ENCODE measurements around the gene OR52D1.

OR52D1 gene

GRCh38 chr11:5488385-5488784 is at the start of gene OR52D1:
Gene OR52D1 (plus strand): TSS chr11:5488685. CDS start chr11:5488707, 22 bp downstream.
- no peak for DNase-seq

- no peak for DNase-seq
These were observed 47.1 kb upstream of the OR52D1 start, which contains the start of gene OR51I1 for GRCh38 chr11:5441414-5441813. Gene OR51I1 (minus strand): TSS chr11:5441514. CDS start chr11:5441514, 0 bp downstream.

- DNase-seq: no peak
These were observed 44.6 kb upstream of the OR52D1 start for GRCh38 chr11:5443835-5444393.

GRCh38 chr11:5449023-5449422 is 39.5 kb upstream of the OR52D1 start, which contains the start of gene OR51I2:
Gene OR51I2 (plus strand): TSS chr11:5449323. CDS start chr11:5453489, 4,166 bp downstream.
- DNase-seq: no peak

- no peak for DNase-seq
These were observed 39.1 kb upstream of the OR52D1 start for GRCh38 chr11:5449432-5449831.

- no peak for DNase-seq
These were observed 27.4 kb upstream of the OR52D1 start for GRCh38 chr11:5460983-5461621.

GRCh38 chr11:5467527-5467926 is 21.0 kb upstream of the OR52D1 start:
- DNase-seq: no peak

- DNase-seq: no peak
These were observed 14.6 kb upstream of the OR52D1 start for GRCh38 chr11:5473921-5474320.

GRCh38 chr11:5476186-5476819 is 12.2 kb upstream of the OR52D1 start:
- peak in 2 of 14 donors; percentile 1 to 7 for DNase-seq

- DNase-seq: no peak
These were observed 2.5 kb upstream of the OR52D1 start for GRCh38 chr11:5486003-5486402.

- no peak for DNase-seq
These were observed 2.1 kb upstream of the OR52D1 start for GRCh38 chr11:5486421-5486820.

GRCh38 chr11:5488798-5489399 is 414 bp downstream of the OR52D1 start:
- DNase-seq: no peak

GRCh38 chr11:5489576-5490357 is 1.3 kb downstream of the OR52D1 start:
- DNase-seq: no peak

GRCh38 chr11:5499671-5500070 is 11.2 kb downstream of the OR52D1 start:
- DNase-seq: peak in 1 of 14 donors; percentile 23

GRCh38 chr11:5500393-5500801 is 11.9 kb downstream of the OR52D1 start:
- no peak for DNase-seq

GRCh38 chr11:5504403-5504921 is 16.0 kb downstream of the OR52D1 start:
- DNase-seq: no peak

- DNase-seq: no peak
These were observed 17.0 kb downstream of the OR52D1 start for GRCh38 chr11:5505363-5506048.

GRCh38 chr11:5507177-5507932 is 18.9 kb downstream of the OR52D1 start:
- DNase-seq: no peak

- no peak for DNase-seq
These were observed 19.4 kb downstream of the OR52D1 start for GRCh38 chr11:5507933-5508305.

- DNase-seq: no peak
These were observed 20.1 kb downstream of the OR52D1 start for GRCh38 chr11:5508605-5509004.

GRCh38 chr11:5509803-5510202 is 21.3 kb downstream of the OR52D1 start, which contains the start of gene UBQLN3:
Gene UBQLN3 (minus strand): TSS chr11:5509957. CDS start chr11:5509558, 399 bp downstream.
- DNase-seq: no peak

Data from C1 segment of cervical spinal cord (tissue), 14 donors.